Raji (cell line): Measurements from ENCODE around the gene GAP43.

Experiments used
- POLR2A ChIP-seq: IDR thresholded peaks from 2 replicates; pipeline ENCODE4 v1.6.1; 2011; ENCODE audit warnings: low read depth, low read length, control low read depth; ENCODE audit not compliant: insufficient read depth

GAP43 gene

GRCh38 chr3:115698851-115699591, 75.7 kb downstream of the GAP43 start:
- no peak for TF ChIP-seq POLR2A

- no peak for TF ChIP-seq POLR2A
These were observed 76.4 kb downstream of the GAP43 start for GRCh38 chr3:115699706-115700105.

- no peak for TF ChIP-seq POLR2A
These were observed 79.3 kb downstream of the GAP43 start for GRCh38 chr3:115702598-115702997.

GRCh38 chr3:115704661-115705338, 81.5 kb downstream of the GAP43 start:
- TF ChIP-seq POLR2A = no peak

- no peak for TF ChIP-seq POLR2A
These were observed 83.1 kb downstream of the GAP43 start for GRCh38 chr3:115706311-115706829.

- no peak for TF ChIP-seq POLR2A
These were observed 85.2 kb downstream of the GAP43 start for GRCh38 chr3:115708540-115708939.

- no peak for TF ChIP-seq POLR2A
These were observed 85.8 kb downstream of the GAP43 start for GRCh38 chr3:115709093-115709492.

- no peak for TF ChIP-seq POLR2A
These were observed 86.6 kb downstream of the GAP43 start for GRCh38 chr3:115709931-115710330.

GRCh38 chr3:115710799-115711198, 87.5 kb downstream of the GAP43 start:
- no peak for TF ChIP-seq POLR2A

GRCh38 chr3:115712871-115713270, 89.6 kb downstream of the GAP43 start:
- TF ChIP-seq POLR2A = no peak

- no peak for TF ChIP-seq POLR2A
These were observed 90.0 kb downstream of the GAP43 start for GRCh38 chr3:115713284-115713683.

- TF ChIP-seq POLR2A = no peak
These were observed 92.0 kb downstream of the GAP43 start for GRCh38 chr3:115715241-115715745.

GRCh38 chr3:115720983-115721382, 97.7 kb downstream of the GAP43 start:
- TF ChIP-seq POLR2A = no peak

- no peak for TF ChIP-seq POLR2A
These were observed 102.5 kb downstream of the GAP43 start for GRCh38 chr3:115725800-115726199.

- TF ChIP-seq POLR2A = no peak
These were observed 103.8 kb downstream of the GAP43 start for GRCh38 chr3:115727135-115727534.

GRCh38 chr3:115728013-115728412, 104.7 kb downstream of the GAP43 start:
- TF ChIP-seq POLR2A = no peak

- no peak for TF ChIP-seq POLR2A
These were observed 118.3 kb downstream of the GAP43 start for GRCh38 chr3:115741650-115742049.
